ENCODE data around the gene IL36A.

IL36A gene, protein sequence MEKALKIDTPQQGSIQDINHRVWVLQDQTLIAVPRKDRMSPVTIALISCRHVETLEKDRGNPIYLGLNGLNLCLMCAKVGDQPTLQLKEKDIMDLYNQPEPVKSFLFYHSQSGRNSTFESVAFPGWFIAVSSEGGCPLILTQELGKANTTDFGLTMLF

DNA sequence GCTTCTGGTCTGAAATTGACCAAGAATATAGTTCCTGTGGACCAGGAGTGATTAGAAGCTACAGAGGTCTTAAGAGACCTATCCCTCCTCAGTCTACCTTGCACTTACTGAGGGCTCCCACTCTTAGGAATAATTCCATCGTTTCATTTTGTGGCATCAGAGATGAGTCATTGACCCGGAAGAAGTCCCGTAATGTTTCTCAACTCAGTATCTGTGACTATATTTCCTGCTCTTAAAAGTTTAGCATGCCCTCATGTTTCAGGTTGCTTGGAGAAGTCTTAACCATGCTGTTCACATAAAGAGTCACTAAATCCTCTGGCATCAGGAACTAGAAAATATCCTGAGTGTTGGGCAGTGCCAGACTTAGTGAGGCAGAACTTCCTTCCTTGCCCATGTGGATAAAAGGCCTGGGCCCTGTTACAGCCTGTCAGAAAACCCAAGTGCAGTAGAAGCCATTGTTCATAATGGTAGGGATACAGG is at the start of gene IL36A:
Gene IL36A, plus strand, starts transcription at position 430 of the 480 bp plus-strand sequence. CDS start 413 bp downstream, outside the sequence.
- no peak within 1 kb of the TSS for H3K9ac ChIP-seq (ENCODE audit: low read length)
- H3K4me1 ChIP-seq (ENCODE audit: control insufficient read depth, insufficient read depth, low read length) = no peaks in the 10 kb centered on the region
- no peaks in the 10 kb centered on the region for H3K9me3 ChIP-seq (ENCODE audit: control insufficient read depth, low read length)
- no peaks in the 10 kb centered on the region for H3K27me3 ChIP-seq (ENCODE audit: control insufficient read depth, insufficient read depth, low read length)
- no peaks in the 10 kb centered on the region for H3K36me3 ChIP-seq (ENCODE audit: control insufficient read depth, insufficient read depth, low read length)
- H3K4me3 ChIP-seq (ENCODE audit: low read length) = no peak within 1 kb of the TSS

DNA sequence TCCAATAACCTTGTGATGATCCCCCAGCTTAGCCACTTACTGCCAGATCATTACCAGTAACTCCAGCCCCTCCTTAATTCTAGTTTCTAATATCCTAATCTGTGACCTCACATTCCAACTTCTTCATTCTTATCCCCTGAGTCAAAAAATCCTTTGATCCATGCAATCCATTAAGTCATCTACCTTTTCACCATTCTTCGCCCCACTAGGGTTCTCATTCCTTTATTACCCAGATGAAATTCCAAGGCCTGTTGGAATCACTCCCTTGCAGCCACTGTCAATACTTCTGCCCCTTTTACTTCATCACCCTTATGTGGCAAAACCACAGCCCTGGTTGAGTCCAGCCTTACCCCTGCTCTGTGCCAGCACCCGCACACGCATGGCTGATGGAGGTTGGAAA is 47.7 kb upstream of the IL36A start:
- H3K4me3 ChIP-seq (ENCODE audit: low read length) = no peak overlapping the region
- H3K4me1 ChIP-seq (ENCODE audit: control insufficient read depth, insufficient read depth, low read length) = peaks cover 11% of the 10 kb centered on the region
- H3K9me3 ChIP-seq (ENCODE audit: control insufficient read depth, low read length) = no peaks in the 10 kb centered on the region
- H3K36me3 ChIP-seq (ENCODE audit: control insufficient read depth, insufficient read depth, low read length) = no peaks in the 10 kb centered on the region
- no peaks in the 10 kb centered on the region for H3K27me3 ChIP-seq (ENCODE audit: control insufficient read depth, insufficient read depth, low read length)
- no peak overlapping the region for H3K9ac ChIP-seq (ENCODE audit: low read length)

DNA sequence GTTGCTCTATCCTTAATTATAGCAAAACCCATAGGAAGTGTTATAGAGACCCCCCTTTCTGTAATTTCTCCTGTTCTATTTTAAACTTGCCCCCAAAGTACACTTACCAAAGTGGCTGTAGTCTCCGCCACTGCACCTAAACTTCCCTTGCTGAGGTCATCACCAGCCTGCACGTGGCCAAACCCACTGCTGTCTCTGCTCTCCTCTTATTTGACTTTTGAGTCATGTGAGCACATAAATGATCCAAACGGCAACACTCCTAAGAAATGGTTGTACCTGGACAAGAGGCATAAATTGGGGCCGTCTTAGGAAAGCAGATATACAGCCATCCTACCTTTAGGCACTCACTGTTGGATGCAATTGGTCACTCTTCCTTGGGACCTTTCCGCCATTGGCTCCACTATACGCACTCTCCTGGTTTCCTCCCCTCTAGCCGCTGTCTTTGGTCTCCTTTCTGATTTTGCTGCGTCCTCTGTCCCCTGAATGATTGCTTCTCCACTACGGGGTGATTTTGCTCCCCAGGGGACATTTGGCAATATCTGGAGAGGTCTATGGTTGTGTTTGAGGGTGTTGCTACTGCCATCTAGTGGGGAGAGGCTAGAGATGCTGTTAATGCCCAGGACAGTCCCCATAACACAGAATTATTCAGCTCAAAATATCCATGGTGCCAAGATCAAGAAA is 46.7 kb upstream of the IL36A start:
- H3K4me3 ChIP-seq (ENCODE audit: low read length) = no peak overlapping the region
- peaks cover 11% of the 10 kb centered on the region for H3K4me1 ChIP-seq (ENCODE audit: control insufficient read depth, insufficient read depth, low read length)
- no peaks in the 10 kb centered on the region for H3K27me3 ChIP-seq (ENCODE audit: control insufficient read depth, insufficient read depth, low read length)
- no peaks in the 10 kb centered on the region for H3K36me3 ChIP-seq (ENCODE audit: control insufficient read depth, insufficient read depth, low read length)
- no peaks in the 10 kb centered on the region for H3K9me3 ChIP-seq (ENCODE audit: control insufficient read depth, low read length)
- no peak overlapping the region for H3K9ac ChIP-seq (ENCODE audit: low read length)

DNA sequence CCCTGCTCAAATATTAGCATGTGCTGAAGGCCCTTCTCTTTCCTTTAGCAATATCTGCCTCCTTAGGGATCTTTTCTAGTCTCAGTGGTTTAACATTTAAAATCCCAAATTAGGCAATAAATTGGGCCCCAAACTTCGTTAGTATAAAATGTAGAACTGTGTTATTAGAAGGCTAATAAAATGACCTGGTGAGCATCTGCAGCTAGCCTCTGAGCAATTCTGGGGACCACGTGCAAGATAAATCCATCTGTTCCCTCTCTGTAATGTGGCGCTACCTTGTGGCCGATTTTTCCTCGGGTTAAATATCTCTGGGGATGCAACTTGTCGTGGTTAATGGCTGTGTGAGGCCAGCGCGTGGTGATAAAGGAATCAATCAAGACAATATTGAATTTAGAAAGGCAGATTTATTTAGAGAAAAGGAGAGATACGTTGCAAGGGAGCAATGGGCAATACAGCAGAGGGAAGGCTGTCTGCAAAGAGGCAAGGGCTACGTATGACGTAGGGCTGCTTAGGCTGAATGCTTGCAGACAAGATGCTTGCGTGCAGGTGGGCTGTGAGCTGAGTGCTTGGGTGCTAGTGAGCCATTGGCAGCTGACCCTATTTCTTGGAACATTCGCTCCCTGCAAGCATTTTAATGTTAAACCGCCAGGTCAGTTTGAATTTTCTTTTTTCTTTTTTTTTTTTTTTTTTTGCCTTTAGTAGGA is 46.0 kb upstream of the IL36A start:
- H3K27me3 ChIP-seq (ENCODE audit: control insufficient read depth, insufficient read depth, low read length) = no peaks in the 10 kb centered on the region
- H3K9me3 ChIP-seq (ENCODE audit: control insufficient read depth, low read length) = no peaks in the 10 kb centered on the region
- no peak overlapping the region for H3K9ac ChIP-seq (ENCODE audit: low read length)
- H3K4me3 ChIP-seq (ENCODE audit: low read length) = no peak overlapping the region
- peaks cover 11% of the 10 kb centered on the region for H3K4me1 ChIP-seq (ENCODE audit: control insufficient read depth, insufficient read depth, low read length)
- H3K36me3 ChIP-seq (ENCODE audit: control insufficient read depth, insufficient read depth, low read length) = no peaks in the 10 kb centered on the region

DNA sequence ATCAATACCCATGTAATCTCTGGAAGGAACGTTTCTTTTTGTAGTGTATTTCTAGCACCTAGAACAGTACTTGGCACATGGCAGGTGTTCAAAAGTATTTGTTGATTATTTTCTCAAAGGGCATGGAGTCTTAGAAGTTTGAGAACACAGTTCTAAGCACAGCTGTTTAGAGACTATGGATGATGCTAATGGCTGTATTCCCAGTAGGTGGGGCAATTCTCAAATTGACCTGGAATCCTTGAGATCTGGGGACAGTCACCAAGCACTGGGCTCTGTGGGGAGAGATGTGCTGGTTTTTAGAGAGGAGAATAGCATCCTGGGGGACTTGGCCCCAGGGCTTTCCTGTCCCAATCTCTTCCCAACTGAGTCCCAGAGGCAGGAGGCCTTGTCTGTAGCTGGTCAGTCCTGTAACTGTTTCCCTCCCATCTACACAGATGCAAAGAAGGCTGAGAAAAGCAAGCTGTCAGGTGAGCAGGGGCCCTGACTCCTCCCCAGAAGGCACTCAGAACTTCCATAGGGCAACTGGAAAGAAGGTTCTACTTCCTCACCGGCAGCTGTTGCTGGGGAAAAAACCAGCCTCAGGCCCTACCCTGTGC is 44.9 kb upstream of the IL36A start:
- Histone ChIP-seq H3K4me3 (ENCODE audit: low read length) (no peak overlapping the region), H3K9me3 (ENCODE audit: control insufficient read depth, low read length) (no peaks in the 10 kb centered on the region), H3K36me3 (ENCODE audit: control insufficient read depth, insufficient read depth, low read length) (no peaks in the 10 kb centered on the region), H3K9ac (ENCODE audit: low read length) (no peak overlapping the region), H3K4me1 (ENCODE audit: control insufficient read depth, insufficient read depth, low read length) (peaks cover 11% of the 10 kb centered on the region), H3K27me3 (ENCODE audit: control insufficient read depth, insufficient read depth, low read length) (no peaks in the 10 kb centered on the region)

DNA sequence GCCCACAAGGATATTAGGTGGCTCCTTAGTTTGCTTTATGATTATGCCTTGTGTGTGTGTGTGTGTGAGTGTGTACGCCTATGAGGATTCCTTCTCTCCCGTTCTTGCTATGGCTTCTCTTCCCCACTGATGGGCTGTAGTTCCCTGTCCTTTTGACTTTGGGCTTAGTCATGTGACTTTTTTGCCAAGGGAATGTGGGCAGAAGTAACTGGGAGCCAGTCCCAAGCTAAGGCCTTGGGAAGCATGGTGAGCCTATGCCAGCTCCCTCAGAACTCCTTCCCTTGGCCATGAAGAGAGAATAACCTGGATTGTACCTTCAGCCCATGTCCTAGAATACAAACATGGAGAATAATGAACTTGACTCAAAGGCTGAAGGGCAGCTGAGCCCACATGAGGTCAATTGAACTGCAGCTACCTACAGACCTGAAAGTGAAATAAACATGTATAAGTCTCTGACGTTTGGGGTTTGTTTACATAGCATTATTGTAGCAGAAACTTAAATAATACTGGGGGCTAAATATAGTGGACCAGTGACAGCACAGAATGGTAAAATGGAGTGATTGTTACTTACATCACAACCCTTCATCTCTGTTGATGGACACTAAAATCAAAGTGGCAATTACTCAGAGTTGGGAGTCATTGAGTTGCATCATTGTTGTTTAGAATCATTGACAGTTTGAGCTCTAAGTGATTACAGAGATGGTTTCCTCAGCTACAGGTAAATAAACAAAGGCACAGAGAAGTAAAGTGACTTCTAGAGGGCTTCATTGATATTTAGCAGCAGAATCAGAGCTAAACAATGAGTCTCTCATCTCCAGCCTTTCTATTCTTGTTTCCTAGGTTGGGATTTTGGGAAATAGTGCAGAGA is 42.7 kb upstream of the IL36A start:
- Histone ChIP-seq H3K36me3 (ENCODE audit: control insufficient read depth, insufficient read depth, low read length) (no peaks in the 10 kb centered on the region), H3K27me3 (ENCODE audit: control insufficient read depth, insufficient read depth, low read length) (no peaks in the 10 kb centered on the region), H3K4me1 (ENCODE audit: control insufficient read depth, insufficient read depth, low read length) (peaks cover 11% of the 10 kb centered on the region), H3K9me3 (ENCODE audit: control insufficient read depth, low read length) (no peaks in the 10 kb centered on the region), H3K4me3 (ENCODE audit: low read length) (no peak overlapping the region), H3K9ac (ENCODE audit: low read length) (no peak overlapping the region)

DNA sequence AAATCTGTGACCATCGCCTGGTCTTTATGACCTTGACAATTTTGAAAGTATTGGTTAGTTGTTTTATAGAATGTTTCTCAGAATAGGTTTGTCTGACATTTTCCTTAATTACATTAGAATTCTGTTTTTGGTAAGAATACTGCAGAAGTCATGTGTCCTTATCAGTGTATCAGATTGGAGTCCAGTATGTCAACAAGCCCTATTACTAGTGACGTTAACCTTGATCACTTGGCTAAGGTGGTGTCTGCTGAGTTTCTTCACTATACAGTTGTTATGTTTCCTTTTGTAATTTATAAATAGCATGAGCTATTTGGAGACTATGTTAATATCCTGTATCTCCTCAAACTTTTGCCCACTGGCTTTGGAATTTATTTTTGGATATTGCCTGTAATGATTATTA is 38.2 kb upstream of the IL36A start:
- Histone ChIP-seq H3K27me3 (ENCODE audit: control insufficient read depth, insufficient read depth, low read length) (no peaks in the 10 kb centered on the region), H3K9ac (ENCODE audit: low read length) (no peak overlapping the region), H3K4me3 (ENCODE audit: low read length) (no peak overlapping the region), H3K9me3 (ENCODE audit: control insufficient read depth, low read length) (no peaks in the 10 kb centered on the region), H3K36me3 (ENCODE audit: control insufficient read depth, insufficient read depth, low read length) (no peaks in the 10 kb centered on the region), H3K4me1 (ENCODE audit: control insufficient read depth, insufficient read depth, low read length) (no peaks in the 10 kb centered on the region)

DNA sequence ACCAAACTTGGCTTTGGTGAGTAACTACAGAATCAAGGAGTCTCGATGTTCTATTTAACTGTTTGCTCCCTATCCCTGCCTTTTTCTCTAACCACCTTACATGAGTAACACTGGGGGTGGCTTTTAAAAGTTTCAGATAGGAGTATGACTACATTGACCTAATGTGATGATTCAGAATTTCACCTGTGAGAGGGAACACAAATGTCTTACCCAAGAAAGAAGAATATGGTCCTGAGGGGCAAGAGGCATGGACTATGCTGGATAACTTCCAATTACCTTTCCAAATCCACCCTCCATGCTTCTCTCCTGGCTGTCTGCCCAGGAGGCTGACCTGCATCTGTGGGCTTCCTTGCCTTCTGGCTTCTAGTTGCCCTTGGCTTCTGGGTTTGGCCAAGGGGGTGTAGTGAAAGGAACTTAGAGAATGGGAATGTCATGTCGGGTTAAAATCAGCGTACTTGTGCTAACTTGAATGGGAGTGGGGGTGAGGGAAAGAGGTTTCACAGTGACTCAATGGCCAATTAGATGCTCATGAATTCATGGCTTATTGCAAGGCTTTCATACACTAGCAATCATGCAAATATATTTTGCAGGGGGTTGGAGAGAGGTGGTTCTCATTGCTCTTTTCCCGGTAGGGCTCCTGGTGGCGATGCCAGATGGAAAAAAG is 32.7 kb upstream of the IL36A start:
- Histone ChIP-seq H3K9me3 (ENCODE audit: control insufficient read depth, low read length) (no peaks in the 10 kb centered on the region), H3K4me1 (ENCODE audit: control insufficient read depth, insufficient read depth, low read length) (no peaks in the 10 kb centered on the region), H3K9ac (ENCODE audit: low read length) (no peak overlapping the region), H3K36me3 (ENCODE audit: control insufficient read depth, insufficient read depth, low read length) (no peaks in the 10 kb centered on the region), H3K4me3 (ENCODE audit: low read length) (no peak overlapping the region), H3K27me3 (ENCODE audit: control insufficient read depth, insufficient read depth, low read length) (peaks cover 5% of the 10 kb centered on the region)

DNA sequence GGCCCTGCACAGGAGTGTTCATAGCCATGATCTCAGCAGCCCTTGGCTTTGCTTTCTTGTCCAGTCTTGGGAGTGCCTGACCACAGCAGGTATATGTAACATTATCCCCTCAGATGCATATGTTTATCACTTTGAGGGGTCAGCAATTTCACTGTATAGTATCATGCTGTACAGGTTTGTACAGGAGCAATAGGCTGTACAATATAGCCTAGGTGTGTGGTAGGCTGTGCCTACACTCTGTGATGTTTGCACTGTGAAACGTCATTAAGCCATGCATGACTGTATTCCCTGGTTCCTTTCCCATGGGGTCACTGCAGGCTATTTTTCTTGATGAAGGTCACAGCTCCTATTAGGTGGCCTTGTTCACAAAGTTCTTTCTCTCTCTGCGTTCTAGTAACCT is 32.1 kb upstream of the IL36A start:
- Histone ChIP-seq H3K36me3 (ENCODE audit: control insufficient read depth, insufficient read depth, low read length) (no peaks in the 10 kb centered on the region), H3K4me3 (ENCODE audit: low read length) (no peak overlapping the region), H3K4me1 (ENCODE audit: control insufficient read depth, insufficient read depth, low read length) (no peaks in the 10 kb centered on the region), H3K9me3 (ENCODE audit: control insufficient read depth, low read length) (no peaks in the 10 kb centered on the region), H3K9ac (ENCODE audit: low read length) (no peak overlapping the region), H3K27me3 (ENCODE audit: control insufficient read depth, insufficient read depth, low read length) (peaks cover 5% of the 10 kb centered on the region)

DNA sequence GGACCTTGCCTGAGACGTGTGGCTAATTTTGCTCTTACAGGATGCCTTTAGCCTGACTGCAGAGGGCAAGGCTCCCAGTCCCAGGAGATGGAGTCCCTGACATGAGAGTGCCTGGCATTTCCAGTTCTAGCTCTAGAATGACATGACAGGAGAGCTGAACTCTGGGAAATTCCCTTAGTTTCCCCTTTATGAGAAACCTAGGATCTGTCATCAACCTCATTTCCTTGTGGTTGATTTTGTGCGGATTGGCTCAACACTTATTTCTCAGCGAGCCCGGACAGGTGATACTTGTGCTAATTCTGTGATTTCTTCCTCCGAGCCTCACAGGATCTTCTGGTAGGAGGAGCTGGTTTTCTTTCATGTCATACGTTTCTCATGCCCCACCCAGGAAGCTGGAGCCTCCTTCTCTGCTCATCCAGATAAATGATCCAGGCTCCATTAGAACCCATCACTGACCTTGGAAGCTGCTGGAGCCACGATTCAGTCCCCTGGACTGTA is 27.7 kb upstream of the IL36A start, which contains the start of gene IL36G:
Gene IL36G, plus strand, starts transcription at position 448 of the 498 bp plus-strand sequence. CDS start 633 bp downstream, outside the sequence.
- H3K4me1 ChIP-seq (ENCODE audit: control insufficient read depth, insufficient read depth, low read length) = no peaks in the 10 kb centered on the region

DNA sequence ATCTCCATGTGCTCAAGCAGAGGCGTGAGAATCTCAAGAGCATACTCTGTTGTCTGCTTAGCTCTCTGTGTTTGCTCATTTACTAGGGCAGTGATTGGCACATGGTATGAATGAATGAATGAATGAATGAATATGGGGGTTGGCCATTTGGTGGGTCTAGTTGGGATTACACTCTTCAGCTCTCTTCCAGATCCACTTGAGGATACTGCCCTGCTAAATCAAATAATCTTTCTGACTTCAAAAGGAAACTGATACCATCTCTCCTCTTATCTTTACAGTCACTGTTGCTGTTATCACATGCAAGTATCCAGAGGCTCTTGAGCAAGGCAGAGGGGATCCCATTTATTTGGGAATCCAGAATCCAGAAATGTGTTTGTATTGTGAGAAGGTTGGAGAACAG is 25.5 kb upstream of the IL36A start:
- H3K9ac ChIP-seq (ENCODE audit: low read length) = no peak overlapping the region
- no peak overlapping the region for H3K4me3 ChIP-seq (ENCODE audit: low read length)
- H3K4me1 ChIP-seq (ENCODE audit: control insufficient read depth, insufficient read depth, low read length) = no peaks in the 10 kb centered on the region
- no peaks in the 10 kb centered on the region for H3K36me3 ChIP-seq (ENCODE audit: control insufficient read depth, insufficient read depth, low read length)
- no peaks in the 10 kb centered on the region for H3K9me3 ChIP-seq (ENCODE audit: control insufficient read depth, low read length)
- H3K27me3 ChIP-seq (ENCODE audit: control insufficient read depth, insufficient read depth, low read length) = peaks cover 5% of the 10 kb centered on the region

More for the DNA sequence above, 27.7 kb upstream of the IL36A start, which contains the start of gene IL36G:
- H3K9ac ChIP-seq (ENCODE audit: low read length) = no peak within 1 kb of the TSS
- no peak within 1 kb of the TSS for H3K4me3 ChIP-seq (ENCODE audit: low read length)
- H3K36me3 ChIP-seq (ENCODE audit: control insufficient read depth, insufficient read depth, low read length) = no peaks in the 10 kb centered on the region
- H3K27me3 ChIP-seq (ENCODE audit: control insufficient read depth, insufficient read depth, low read length) = peaks cover 5% of the 10 kb centered on the region
- no peaks in the 10 kb centered on the region for H3K9me3 ChIP-seq (ENCODE audit: control insufficient read depth, low read length)

All from mucosa of stomach (tissue), 1 donor.